ENCODE data around the gene PMS1. TPM values are rescaled to one million over a fixed set of nuclear protein-coding genes. Genes with fewer than 3 reads are reported as not detected.

The PMS1 gene
- total RNA-seq, 1 experiment from 2014 or later, result 50.9 TPM

DNA sequence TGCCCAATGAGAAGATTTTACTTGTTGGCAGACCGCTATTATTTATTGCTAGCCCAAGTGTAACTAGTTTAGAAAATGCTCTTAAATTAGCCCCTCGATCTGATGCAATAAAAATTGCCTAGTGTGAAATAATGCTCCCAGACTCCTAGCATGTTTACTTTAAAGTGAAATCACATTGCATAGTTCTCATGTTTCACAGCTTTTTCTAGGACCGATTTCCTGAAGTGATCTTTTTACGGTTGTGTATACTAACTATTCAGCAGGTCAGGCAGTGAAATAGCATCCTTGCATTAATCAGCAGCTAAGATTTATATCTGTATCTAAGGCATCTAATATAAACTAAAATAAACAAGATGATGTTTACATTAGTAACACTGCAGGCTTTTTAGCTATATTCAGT lies 52.4 kb downstream of the PMS1 start:
- no TSS peak for BruUV-seq (replicated peaks)
- Mint-ChIP-seq H3K9me3 (ENCODE audit: unreplicated experiment) (no peaks in the 10 kb centered on the region), H3K4me1 (ENCODE audit: insufficient read depth, unreplicated experiment) (peaks cover 8% of the 10 kb centered on the region), H3K27ac (ENCODE audit: low read depth, unreplicated experiment) (peak overlapping the region; percentile 70), H3K4me3 (ENCODE audit: unreplicated experiment) (no peak overlapping the region), H3K27me3 (ENCODE audit: insufficient read depth, unreplicated experiment) (no peaks in the 10 kb centered on the region), H3K36me3 (ENCODE audit: insufficient read depth, unreplicated experiment) (peaks cover 15% of the 10 kb centered on the region)
- intact Hi-C loops (cut with micrococcal nuclease), result no loop called here
- ChIA-PET POLR2A (interaction anchor here (0.6 to 1.4 kb wide), 3 partner anchors 8 to 250 kb away, joined by 3 read pairs; no protein-coding TSS in a partner anchor), CTCF (interaction anchor here (0.6 kb wide), 2 partner anchors 275 to 508 kb away, joined by 4 to 6 read pairs; no protein-coding TSS in a partner anchor)
- DNase-seq (ENCODE audit: unreplicated experiment), result peak; percentile 77
- TF ChIP-seq, protein P1, sequence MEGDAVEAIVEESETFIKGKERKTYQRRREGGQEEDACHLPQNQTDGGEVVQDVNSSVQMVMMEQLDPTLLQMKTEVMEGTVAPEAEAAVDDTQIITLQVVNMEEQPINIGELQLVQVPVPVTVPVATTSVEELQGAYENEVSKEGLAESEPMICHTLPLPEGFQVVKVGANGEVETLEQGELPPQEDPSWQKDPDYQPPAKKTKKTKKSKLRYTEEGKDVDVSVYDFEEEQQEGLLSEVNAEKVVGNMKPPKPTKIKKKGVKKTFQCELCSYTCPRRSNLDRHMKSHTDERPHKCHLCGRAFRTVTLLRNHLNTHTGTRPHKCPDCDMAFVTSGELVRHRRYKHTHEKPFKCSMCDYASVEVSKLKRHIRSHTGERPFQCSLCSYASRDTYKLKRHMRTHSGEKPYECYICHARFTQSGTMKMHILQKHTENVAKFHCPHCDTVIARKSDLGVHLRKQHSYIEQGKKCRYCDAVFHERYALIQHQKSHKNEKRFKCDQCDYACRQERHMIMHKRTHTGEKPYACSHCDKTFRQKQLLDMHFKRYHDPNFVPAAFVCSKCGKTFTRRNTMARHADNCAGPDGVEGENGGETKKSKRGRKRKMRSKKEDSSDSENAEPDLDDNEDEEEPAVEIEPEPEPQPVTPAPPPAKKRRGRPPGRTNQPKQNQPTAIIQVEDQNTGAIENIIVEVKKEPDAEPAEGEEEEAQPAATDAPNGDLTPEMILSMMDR (IDR thresholded peaks at IDR 0.05; ENCODE audit: unreplicated experiment), result no peak

DNA sequence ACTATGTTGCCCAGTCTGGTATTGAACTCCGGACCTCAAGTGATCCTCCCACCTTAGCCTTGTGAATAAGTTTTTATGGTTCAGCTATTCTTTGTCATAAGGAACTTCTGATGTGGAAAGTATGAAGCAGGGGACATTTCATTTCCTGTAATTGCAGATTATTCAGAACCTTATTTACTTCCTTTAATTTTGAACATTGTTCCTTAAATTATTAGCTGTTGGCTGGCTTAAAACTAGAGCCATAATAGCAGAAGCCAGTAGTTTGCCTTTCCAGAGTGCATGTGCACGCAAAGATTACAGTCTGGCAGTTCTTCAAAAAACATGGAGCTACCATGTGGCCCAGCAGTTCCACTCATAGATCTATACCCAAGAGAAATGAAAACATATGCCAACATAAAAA lies 53.1 kb downstream of the PMS1 start:
- H3K27ac Mint-ChIP-seq (ENCODE audit: low read depth, unreplicated experiment), result peak overlapping the region; percentile 70
- no TSS peak for BruUV-seq (replicated peaks)
- CTCF ChIA-PET, result interaction anchor here (0.7 kb wide), 1 partner anchor 116 kb away, joined by 3 read pairs; no protein-coding TSS in a partner anchor

GRCh38 chr2:189841019-189841418 lies 56.8 kb downstream of the PMS1 start:
- peaks cover 26% of the 10 kb centered on the region for H3K36me3 Mint-ChIP-seq (ENCODE audit: insufficient read depth, unreplicated experiment)
- ChIA-PET POLR2A (no interaction called here), CTCF (interaction anchor here (0.6 kb wide), 1 partner anchor 14 kb away, joined by 3 read pairs; no protein-coding TSS in a partner anchor)
- TF ChIP-seq, protein P1 (IDR thresholded peaks at IDR 0.05; ENCODE audit: unreplicated experiment), result no peak
- no peak for DNase-seq (ENCODE audit: unreplicated experiment)
- H3K9me3 Mint-ChIP-seq (ENCODE audit: unreplicated experiment), result no peaks in the 10 kb centered on the region
- peaks cover 7% of the 10 kb centered on the region for H3K4me1 Mint-ChIP-seq (ENCODE audit: insufficient read depth, unreplicated experiment)
- BruUV-seq (replicated peaks), result no TSS peak
- intact Hi-C loops (cut with micrococcal nuclease), result no loop called here
- no peak overlapping the region for H3K4me3 Mint-ChIP-seq (ENCODE audit: unreplicated experiment)
- H3K27me3 Mint-ChIP-seq (ENCODE audit: insufficient read depth, unreplicated experiment), result no peaks in the 10 kb centered on the region
- no peak overlapping the region for H3K27ac Mint-ChIP-seq (ENCODE audit: low read depth, unreplicated experiment)

More for the DNA sequence above, 53.1 kb downstream of the PMS1 start:
- Mint-ChIP-seq H3K4me3 (ENCODE audit: unreplicated experiment) (no peak overlapping the region), H3K9me3 (ENCODE audit: unreplicated experiment) (no peaks in the 10 kb centered on the region), H3K27me3 (ENCODE audit: insufficient read depth, unreplicated experiment) (no peaks in the 10 kb centered on the region), H3K36me3 (ENCODE audit: insufficient read depth, unreplicated experiment) (peaks cover 9% of the 10 kb centered on the region), H3K4me1 (ENCODE audit: insufficient read depth, unreplicated experiment) (peaks cover 8% of the 10 kb centered on the region)
- intact Hi-C loops (cut with micrococcal nuclease), result no loop called here
- DNase-seq (ENCODE audit: unreplicated experiment), result no peak
- TF ChIP-seq, protein P1 (IDR thresholded peaks at IDR 0.05; ENCODE audit: unreplicated experiment), result no peak
- POLR2A ChIA-PET, result interaction anchor here (0.6 to 0.7 kb wide), 2 partner anchors 9 to 1706 kb away, joined by 3 read pairs; no protein-coding TSS in a partner anchor

GRCh38 chr2:189848276-189848675 lies 64.0 kb downstream of the PMS1 start:
- no peak overlapping the region for H3K4me3 Mint-ChIP-seq (ENCODE audit: unreplicated experiment)

More at GRCh38 chr2:189848276-189848675, 64.0 kb downstream of the PMS1 start:
- intact Hi-C loops (cut with micrococcal nuclease), result no loop called here
- Mint-ChIP-seq H3K9me3 (ENCODE audit: unreplicated experiment) (no peaks in the 10 kb centered on the region), H3K36me3 (ENCODE audit: insufficient read depth, unreplicated experiment) (peaks cover 42% of the 10 kb centered on the region), H3K4me1 (ENCODE audit: insufficient read depth, unreplicated experiment) (no peaks in the 10 kb centered on the region), H3K27ac (ENCODE audit: low read depth, unreplicated experiment) (no peak overlapping the region), H3K27me3 (ENCODE audit: insufficient read depth, unreplicated experiment) (no peaks in the 10 kb centered on the region)
- ChIA-PET POLR2A (interaction anchor here (0.8 kb wide), 1 partner anchor 111 kb away, joined by 4 read pairs; no protein-coding TSS in a partner anchor), CTCF (interaction anchor here (0.6 to 0.7 kb wide), 2 partner anchors 28 to 85 kb away, joined by 3 to 8 read pairs; no protein-coding TSS in a partner anchor)
- no peak for DNase-seq (ENCODE audit: unreplicated experiment)
- BruUV-seq (replicated peaks), result no TSS peak
- TF ChIP-seq, protein P1 (IDR thresholded peaks at IDR 0.05; ENCODE audit: unreplicated experiment), result no peak
